Loucy (cell line): Measurements from ENCODE around the gene PLXNA4.
"Not testable (repeated sequence)": the region's sequence is repeated elsewhere in the genome, so short reads cannot be mapped to it uniquely, and the experiment has no call there.

Experiments
- H2AFZ ChIP-seq: fragments of 200-600 bp; sonication (generic); 2 replicates; pipeline ENCODE4 v1.6.0; 2016; ENCODE audit warnings: antibody characterized with exemption, mild to moderate bottlenecking, low read length, moderate library complexity
- H3F3A ChIP-seq: fragments of 200-600 bp; 2 replicates; pipeline ENCODE4 v1.6.0; 2016; ENCODE audit warnings: antibody characterized with exemption, low read depth, mild to moderate bottlenecking
- H3K27me3 ChIP-seq: fragments of 200-600 bp; sonication (generic); 2 replicates; pipeline ENCODE4 v1.6.1; 2014; ENCODE audit warnings: low read length, mild to moderate bottlenecking; ENCODE audit not compliant: insufficient read depth, poor library complexity, severe bottlenecking
- H3K36me3 ChIP-seq: fragments of 200-600 bp; sonication (generic); 2 replicates; pipeline ENCODE4 v1.6.1; 2016; ENCODE audit warnings: low read length; ENCODE audit not compliant: insufficient read depth
- H3K4me1 ChIP-seq: fragments of 200-600 bp; sonication (generic); 2 replicates; pipeline ENCODE4 v1.5.1; 2014; ENCODE audit warnings: low read length, mild to moderate bottlenecking; ENCODE audit not compliant: insufficient read depth, poor library complexity, severe bottlenecking
- H3K4me2 ChIP-seq: fragments of 200-600 bp; sonication (generic); 2 replicates; pipeline ENCODE4 v1.6.0; 2014; ENCODE audit warnings: antibody characterized with exemption, low read length, low read depth, mild to moderate bottlenecking; ENCODE audit not compliant: poor library complexity, severe bottlenecking
- H3K4me3 ChIP-seq: fragments of 200-600 bp; sonication (generic); 2 replicates; pipeline ENCODE4 v1.5.1; 2014; ENCODE audit warnings: low read length, mild to moderate bottlenecking, mixed read lengths; ENCODE audit not compliant: poor library complexity, severe bottlenecking
- H3K79me2 ChIP-seq: fragments of 200-600 bp; sonication (generic); 2 replicates; pipeline ENCODE4 v1.6.1; 2014; ENCODE audit warnings: low read length; ENCODE audit not compliant: insufficient read depth
- H3K9ac ChIP-seq: fragments of 200-600 bp; sonication (generic); 2 replicates; pipeline ENCODE4 v1.6.0; 2014; ENCODE audit warnings: mild to moderate bottlenecking, low read depth, low read length, moderate library complexity; ENCODE audit not compliant: poor library complexity, severe bottlenecking
- H3K9me2 ChIP-seq: fragments of 200-600 bp; sonication (generic); replicated peaks from 2 replicates; pipeline ENCODE4 v1.6.1; 2016; ENCODE audit warnings: low read depth, low read length, mixed read lengths
- H3K9me3 ChIP-seq: fragments of 200-600 bp; sonication (generic); 2 replicates; pipeline ENCODE4 v1.6.1; 2014; ENCODE audit warnings: mild to moderate bottlenecking, antibody characterized with exemption, low read length, low read depth; ENCODE audit not compliant: insufficient read depth
- H4K20me1 ChIP-seq: fragments of 200-600 bp; sonication (generic); 2 replicates; pipeline ENCODE4 v1.6.0; 2014; ENCODE audit warnings: antibody characterized with exemption, low read length, mild to moderate bottlenecking; ENCODE audit not compliant: insufficient read depth, poor library complexity, severe bottlenecking
- CTCF ChIP-seq: fragments of 200-600 bp; sonication (generic); conservative IDR thresholded peaks from 2 replicates; pipeline ENCODE4 v1.5.1; 2014; ENCODE audit warnings: mild to moderate bottlenecking, antibody characterized with exemption, low read length
- EZH2phosphoT487 ChIP-seq: fragments of 200-600 bp; IDR thresholded peaks from 2 replicates; pipeline ENCODE4 v1.6.1; 2018; ENCODE audit warnings: antibody characterized with exemption, mild to moderate bottlenecking, moderate library complexity, borderline replicate concordance

Gene PLXNA4

GRCh38 chr7:132390705-132391104 is 185.6 kb downstream of the PLXNA4 start:
- no peaks in the 10 kb centered on the region for H4K20me1 ChIP-seq
- no peak overlapping the region for H3K9ac ChIP-seq
- no peaks in the 10 kb centered on the region for H3K9me2 ChIP-seq
- TF ChIP-seq EZH2phosphoT487, result no peak
- TF ChIP-seq CTCF, result no peak
- H3K4me2 ChIP-seq, result no peak overlapping the region
- no peak overlapping the region for H3K4me3 ChIP-seq
- H3K36me3 ChIP-seq, result no peaks in the 10 kb centered on the region
- no peaks in the 10 kb centered on the region for H3K4me1 ChIP-seq
- H3K79me2 ChIP-seq, result no peaks in the 10 kb centered on the region
- no peaks in the 10 kb centered on the region for H3F3A ChIP-seq
- H2AFZ ChIP-seq, result no peak overlapping the region
- H3K27me3 ChIP-seq, result no peaks in the 10 kb centered on the region
- H3K9me3 ChIP-seq, result no peaks in the 10 kb centered on the region

- not testable (repeated sequence) for H4K20me1 ChIP-seq, H3K4me1 ChIP-seq, H3K4me2 ChIP-seq, H3K4me3 ChIP-seq, H3K79me2 ChIP-seq, H3K27me3 ChIP-seq, H3K36me3 ChIP-seq, H3K9me2 ChIP-seq, H3K9me3 ChIP-seq, H3K9ac ChIP-seq, H2AFZ ChIP-seq, H3F3A ChIP-seq
Observed at GRCh38 chr7:132390049-132390448, 186.2 kb downstream of the PLXNA4 start.

- H3K4me1 ChIP-seq, result no peaks in the 10 kb centered on the region
- TF ChIP-seq EZH2phosphoT487, result no peak
- TF ChIP-seq CTCF, result no peak
- H2AFZ ChIP-seq, result no peak overlapping the region
- H3K4me2 ChIP-seq, result no peak overlapping the region
- no peaks in the 10 kb centered on the region for H3K27me3 ChIP-seq
- no peaks in the 10 kb centered on the region for H4K20me1 ChIP-seq
- no peaks in the 10 kb centered on the region for H3K9me3 ChIP-seq
- no peaks in the 10 kb centered on the region for H3K36me3 ChIP-seq
- H3K9me2 ChIP-seq, result no peaks in the 10 kb centered on the region
- H3K4me3 ChIP-seq, result no peak overlapping the region
- no peaks in the 10 kb centered on the region for H3F3A ChIP-seq
- no peak overlapping the region for H3K9ac ChIP-seq
- no peaks in the 10 kb centered on the region for H3K79me2 ChIP-seq
Observed at GRCh38 chr7:132388688-132389087, 187.6 kb downstream of the PLXNA4 start.

- Histone ChIP-seq H3K4me3 (no peak overlapping the region), H3K9me2 (no peaks in the 10 kb centered on the region), H3K9me3 (no peaks in the 10 kb centered on the region), H3K79me2 (no peaks in the 10 kb centered on the region), H3K4me1 (no peaks in the 10 kb centered on the region), H2AFZ (no peak overlapping the region), H3K4me2 (no peak overlapping the region), H3K36me3 (no peaks in the 10 kb centered on the region), H3F3A (no peaks in the 10 kb centered on the region), H4K20me1 (no peaks in the 10 kb centered on the region), H3K9ac (no peak overlapping the region), H3K27me3 (no peaks in the 10 kb centered on the region)
- no peak for TF ChIP-seq CTCF
- no peak for TF ChIP-seq EZH2phosphoT487
Observed at GRCh38 chr7:132387596-132387995, 188.7 kb downstream of the PLXNA4 start.
